Tibial nerve (tissue), 4 donors: ENCODE results near the gene PRR14. TPM values are rescaled to one million over a fixed set of nuclear protein-coding genes. Genes with fewer than 3 reads are reported as not detected.

Source experiments
- DNase-seq, 2 donors: peaks; one replicate each; pipeline ENCODE4 v3.0.0-alpha.2; 2019; ENCODE audit warnings: low spot score in 2 of 2
- H3K27ac ChIP-seq, 4 donors: fragments of 200-600 bp; sonication (generic) in 3 of 4; one replicate each; pipeline ENCODE4 v1.5.1; 2017 to 2019; ENCODE audit warnings: mild to moderate bottlenecking in 1 of 4
- H3K27me3 ChIP-seq, 2 donors: fragments of 200-600 bp; sonication (generic) in 1 of 2; one replicate each; pipeline versions ENCODE4 v1.5.1 to v1.6.0; 2017 to 2019
- H3K36me3 ChIP-seq, 3 donors: fragments of 200-600 bp; sonication (generic); one replicate each; pipeline ENCODE4 v1.5.1; 2018 to 2019
- H3K4me1 ChIP-seq, 4 donors: fragments of 200-600 bp; sonication (generic) in 3 of 4; one replicate each; pipeline ENCODE4 v1.5.1; 2017 to 2019
- H3K4me3 ChIP-seq, 4 donors: fragments of 200-600 bp; sonication (generic) in 3 of 4; one replicate each; pipeline ENCODE4 v1.5.1; 2017 to 2019; ENCODE audit warnings: mild to moderate bottlenecking in 1 of 4, moderate library complexity in 1 of 4
- H3K9me3 ChIP-seq, 4 donors: fragments of 200-600 bp; sonication (generic) in 3 of 4; one replicate each; pipeline ENCODE4 v1.5.1; 2017 to 2019
- CTCF ChIP-seq, 5 experiments: fragments of 200-600 bp in 3 of 5; fragments of 450-650 bp in 2 of 5; sonication (generic) in 3 of 5; IDR thresholded peaks; one replicate each; pipeline ENCODE4 v1.5.1; 2016 to 2019; ENCODE audit warnings: antibody characterized with exemption in 5 of 5, mild to moderate bottlenecking in 3 of 5, moderate library complexity in 2 of 5
- EP300 ChIP-seq, 2 donors: sonication (generic); formaldehyde crosslinking; IDR thresholded peaks; one replicate each; pipeline ENCODE4 v1.6.1; 2017; ENCODE audit warnings: antibody characterized with exemption in 2 of 2, mild to moderate bottlenecking in 1 of 2
- POLR2A ChIP-seq, 2 donors: fragments of 450-650 bp; IDR thresholded peaks; one replicate each; pipeline ENCODE4 v1.6.1; 2017; ENCODE audit warnings: antibody characterized with exemption in 2 of 2, mild to moderate bottlenecking in 2 of 2, moderate library complexity in 2 of 2
- WGBS, 2 donors: methylation state at CpG; one replicate each; pipeline ENCODE4 v1.1.5; 2018; 5-methylcytosine and 5-hydroxymethylcytosine counted together
- small RNA-seq: library from RNA; depleted of rRNA; stranded (forward); fragments of <200 nt; gene quantifications from one replicate; pipeline ENCODE3, GENCODE V24; 2016
- total RNA-seq, 4 donors: library from RNA; depleted of rRNA; stranded (reverse); fragments of >200 nt; gene quantifications; one replicate each; pipeline ENCODE4 v1.1.0, GENCODE V29; 2016

PRR14 gene
- total RNA-seq, 4 donors from 2014 or later: 37.4 to 43.7 (median 40.1) TPM

GRCh38 chr16:30703971-30704370 lies 53.2 kb downstream of the PRR14 start:
- DNase-seq: no peak
- peaks cover 0 to 2% of the 10 kb centered on the region in 2 donors for H3K27me3 ChIP-seq
- H3K36me3 ChIP-seq: peaks cover 11 to 92% (median 46%) of the 10 kb centered on the region in 3 donors
- 95 to 96% methylated on average over 10 of the region's 10 CpGs for WGBS, 2 donors
- peaks cover 7 to 23% (median 15%) of the 10 kb centered on the region in 4 donors for H3K4me1 ChIP-seq
- TF ChIP-seq POLR2A (IDR thresholded peaks at IDR 0.05): no peak
- TF ChIP-seq EP300 (IDR thresholded peaks at IDR 0.05): no peak
- TF ChIP-seq CTCF (IDR thresholded peaks at IDR 0.05): no peak
- H3K9me3 ChIP-seq: no peaks in the 10 kb centered on the region
- H3K27ac ChIP-seq: no peak overlapping the region
- no peak overlapping the region for H3K4me3 ChIP-seq

Small RNA genes within 50 kb of the gene (small RNA-seq; reads per million reads assigned to genes)
- gene AC093249.1: not detected
- not detected for gene RNU6-1043P
- not detected for gene RNU6-416P

Other genes with a start within 250 kb of the PRR14 start
- 10 to 100 TPM; 35.8 to 48.2 (median 43.0) TPM for gene ZNF771, start 243.4 kb upstream of the PRR14 start, total RNA-seq
- 10 to 100 TPM; 12.1 to 20.7 (median 16.1) TPM for gene DCTPP1, start 220.9 kb upstream of the PRR14 start, total RNA-seq
- gene SEPHS2, start 205.1 kb upstream of the PRR14 start, total RNA-seq: 10 to 100 TPM; 26.2 to 36.5 (median 33.5) TPM
- gene ITGAL, start 178.2 kb upstream of the PRR14 start, total RNA-seq: 1 to 10 TPM; 2.4 to 8.8 (median 2.9) TPM
- gene ZNF768, start 124.4 kb upstream of the PRR14 start, total RNA-seq: 10 to 100 TPM; 22.8 to 40.2 (median 31.8) TPM
- gene ZNF747, start 116.1 kb upstream of the PRR14 start, total RNA-seq: 10 to 100 TPM; 17.4 to 22.2 (median 19.6) TPM
- gene ZNF764, start 92.6 kb upstream of the PRR14 start, total RNA-seq: 10 to 100 TPM; 12.5 to 16.7 (median 15.3) TPM
- 10 to 100 TPM; 15.7 to 28.6 (median 22.9) TPM for gene ZNF688, start 79.2 kb upstream of the PRR14 start, total RNA-seq
- 10 to 100 TPM; 12.0 to 17.1 (median 14.9) TPM for gene ZNF785, start 65.3 kb upstream of the PRR14 start, total RNA-seq
- 10 to 100 TPM in 2 of 4 donors, 1 to 10 TPM in 2; 7.8 to 11.7 (median 10.0) TPM for gene ZNF689, start 40.6 kb upstream of the PRR14 start, total RNA-seq
- 10 to 100 TPM; 26.2 to 46.8 (median 31.7) TPM for gene FBRS, start 7.5 kb downstream of the PRR14 start, total RNA-seq
- gene SRCAP, start 48.2 kb downstream of the PRR14 start, total RNA-seq: 10 to 100 TPM; 17.2 to 42.6 (median 31.0) TPM
- gene PHKG2, start 97.5 kb downstream of the PRR14 start, total RNA-seq: 10 to 100 TPM; 29.9 to 46.2 (median 33.3) TPM
- 10 to 100 TPM in 1 of 4 donors, 1 to 10 TPM in 3; 3.7 to 12.6 (median 8.2) TPM for gene CFAP119, start 111.1 kb downstream of the PRR14 start, total RNA-seq
- 100 to 1,000 TPM in 1 of 4 donors, 10 to 100 TPM in 3; 71.7 to 127 (median 91.5) TPM for gene RNF40, start 111.4 kb downstream of the PRR14 start, total RNA-seq
- 10 to 100 TPM; 14.7 to 22.2 (median 17.1) TPM for gene ZNF629, start 136.2 kb downstream of the PRR14 start, total RNA-seq
- gene BCL7C, start 243.1 kb downstream of the PRR14 start, total RNA-seq: 10 to 100 TPM; 42.9 to 54.0 (median 48.2) TPM
- gene CTF1, start 245.7 kb downstream of the PRR14 start, total RNA-seq: 1 to 10 TPM; 2.2 to 5.9 (median 3.1) TPM